GM18951 (cell line): ENCODE results near the gene RCE1.
"Not testable (repeated sequence)": the region's sequence is repeated elsewhere in the genome, so short reads cannot be mapped to it uniquely, and the experiment has no call there.

Experiments
- POLR2A ChIP-seq: IDR thresholded peaks from 4 replicates; pipeline ENCODE4 v1.6.1; 2011; ENCODE audit warnings: mild to moderate bottlenecking; ENCODE audit not compliant: insufficient read length, insufficient read depth; ENCODE audit errors: extremely low read depth
- in situ Hi-C: fragments of 300-500 bp; cut with MboI; formaldehyde crosslinking; loops from one replicate; pipeline ENCODE4 v1.12.0; 2022; ENCODE audit warnings: low sequenced_read_pairs, mixed read lengths, inconsistent platforms; ENCODE audit not compliant: unreplicated experiment

Gene RCE1

GRCh38 chr11:66842896-66843775 lies at the start of gene RCE1:
TSS of gene RCE1 (plus strand) at chr11:66843441. CDS start at chr11:66843456, 15 bp downstream.
- TF ChIP-seq POLR2A = peak; percentile 96
- in situ Hi-C loops = loop anchor here (25.0 kb wide), 1 partner anchor 281 kb away; the partner anchor contains the start of gene CTSF

- in situ Hi-C loops = not testable (repeated sequence)
These were observed 43.4 kb upstream of the RCE1 start for GRCh38 chr11:66799815-66800214.

GRCh38 chr11:66800720-66801428 lies 42.4 kb upstream of the RCE1 start:
- in situ Hi-C loops = no loop called here
- no peak for TF ChIP-seq POLR2A

- TF ChIP-seq POLR2A = no peak
- in situ Hi-C loops = no loop called here
These were observed 33.6 kb upstream of the RCE1 start for GRCh38 chr11:66809592-66809991.

- in situ Hi-C loops = no loop called here
- no peak for TF ChIP-seq POLR2A
These were observed 32.6 kb upstream of the RCE1 start for GRCh38 chr11:66810576-66811185.

GRCh38 chr11:66814678-66815077 lies 28.6 kb upstream of the RCE1 start:
- no peak for TF ChIP-seq POLR2A
- in situ Hi-C loops = no loop called here

- no peak for TF ChIP-seq POLR2A
These were observed 27.6 kb upstream of the RCE1 start for GRCh38 chr11:66815646-66816045.

GRCh38 chr11:66818231-66818955 lies 24.8 kb upstream of the RCE1 start:
- in situ Hi-C loops = no loop called here
- no peak for TF ChIP-seq POLR2A

More at GRCh38 chr11:66815646-66816045, 27.6 kb upstream of the RCE1 start:
- in situ Hi-C loops = no loop called here

- no peak for TF ChIP-seq POLR2A
- in situ Hi-C loops = no loop called here
These were observed 22.9 kb upstream of the RCE1 start for GRCh38 chr11:66820381-66820780.

GRCh38 chr11:66820901-66821300 lies 22.3 kb upstream of the RCE1 start:
- in situ Hi-C loops = no loop called here
- TF ChIP-seq POLR2A = no peak

- no peak for TF ChIP-seq POLR2A
- in situ Hi-C loops = no loop called here
These were observed 19.5 kb upstream of the RCE1 start for GRCh38 chr11:66823700-66824099.

GRCh38 chr11:66824573-66824972 lies 18.7 kb upstream of the RCE1 start:
- in situ Hi-C loops = not testable (repeated sequence)

- no peak for TF ChIP-seq POLR2A
- in situ Hi-C loops = loop anchor here (10.0 to 25.0 kb wide), 2 partner anchors 140 to 272 kb away; partner anchors contain the start of gene CTSF
These were observed 8.7 kb upstream of the RCE1 start for GRCh38 chr11:66834539-66834845.
